K562 treated with DMSO at 1 percent for 4 hours (cell line): ENCODE measurements around the gene RNF103. TPM values are rescaled to one million over a fixed set of nuclear protein-coding genes. Genes with fewer than 3 reads are reported as not detected.

Experiments used
- total RNA-seq: library from RNA; unstranded; fragments of 300-600 nt; gene quantifications from 2 replicates; pipeline ENCODE4 v1.2.3, GENCODE V29; 2022; ENCODE audit not compliant: insufficient read depth

The RNF103 gene
- total RNA-seq = 15.0 and 15.7 TPM in 2 replicates

GRCh38 chr2:86623494-86624266, at the start of gene RNF103:
TSS of gene RNF103 (minus strand) at chr2:86623865. CDS start at chr2:86622886, 979 bp downstream.

GRCh38 chr2:86562922-86563649, 60.6 kb downstream of the RNF103 start, which contains the start of gene CHMP3:
TSS of gene CHMP3 (minus strand) at chr2:86563443. CDS start at chr2:86563348, 95 bp downstream.

Other genes starting within 250 kb of the RNF103 start
- gene KDM3A, start 182.5 kb downstream of the RNF103 start, total RNA-seq = 28.5 and 29.0 TPM in 2 replicates
- 22.6 and 23.5 TPM in 2 replicates for gene CHMP3, start 60.4 kb downstream of the RNF103 start, total RNA-seq
- gene RMND5A, start 96.4 kb upstream of the RNF103 start, total RNA-seq = 17.4 and 18.0 TPM in 2 replicates
- gene CD8A, start 167.0 kb upstream of the RNF103 start, total RNA-seq = not detected in 2 replicates
- gene CD8B, start 238.0 kb upstream of the RNF103 start, total RNA-seq = not detected in 2 replicates